Dendritic cell treated with granulocyte-macrophage colony-stimulating factor and Interleukin-4, amounts not matched to agents 40 ng/mL and 50 ng/mL, for 4 days (primary cell): ENCODE measurements around the gene ZNF770.
"Not testable (repeated sequence)": the region's sequence is repeated elsewhere in the genome, so short reads cannot be mapped to it uniquely, and the experiment has no call there.

Experiments
- H3K27ac Mint-ChIP-seq: one replicate; pipeline ENCODE4 v1.8.0; 2022; ENCODE audit warnings: mild to moderate bottlenecking, mixed read lengths
- H3K27me3 Mint-ChIP-seq: one replicate; pipeline ENCODE4 v1.8.0; 2022; ENCODE audit warnings: mild to moderate bottlenecking, mixed read lengths
- H3K36me3 Mint-ChIP-seq: one replicate; pipeline ENCODE4 v1.8.0; 2022; ENCODE audit warnings: low read depth, mixed read lengths
- H3K4me1 Mint-ChIP-seq: one replicate; pipeline ENCODE4 v1.8.0; 2022; ENCODE audit warnings: low read depth, mixed read lengths
- H3K4me3 Mint-ChIP-seq: one replicate; pipeline ENCODE4 v1.8.0; 2022; ENCODE audit warnings: mild to moderate bottlenecking, moderate library complexity, mixed read lengths
- H3K9me3 Mint-ChIP-seq: one replicate; pipeline ENCODE4 v1.8.0; 2022; ENCODE audit warnings: mixed read lengths
- intact Hi-C: fragments of 100-400 bp; cut with micrococcal nuclease; formaldehyde crosslinking; loops from one replicate; pipeline ENCODE4 v1.15.0; 2022

The ZNF770 gene

GRCh38 chr15:34993877-34994276 lies 5.8 kb upstream of the ZNF770 start:
- Mint-ChIP-seq H3K4me3 (no peak overlapping the region), H3K9me3 (no peaks in the 10 kb centered on the region), H3K27me3 (peaks cover 12% of the 10 kb centered on the region), H3K36me3 (no peaks in the 10 kb centered on the region), H3K4me1 (no peaks in the 10 kb centered on the region), H3K27ac (no peak overlapping the region)
- intact Hi-C loops, result no loop called here

- Mint-ChIP-seq H3K27ac (no peak overlapping the region), H3K4me3 (no peak overlapping the region), H3K9me3 (no peaks in the 10 kb centered on the region), H3K4me1 (no peaks in the 10 kb centered on the region), H3K36me3 (peaks cover 2% of the 10 kb centered on the region), H3K27me3 (peaks cover 12% of the 10 kb centered on the region)
- intact Hi-C loops, result no loop called here
Measured at GRCh38 chr15:34993412-34993811, 5.3 kb upstream of the ZNF770 start.

GRCh38 chr15:34987609-34988026 lies 469 bp downstream of the ZNF770 start:
- H3K27ac Mint-ChIP-seq, result peak overlapping the region; percentile 100
- H3K4me1 Mint-ChIP-seq, result peaks cover 25% of the 10 kb centered on the region
- peak overlapping the region; percentile 93 for H3K4me3 Mint-ChIP-seq
- peaks cover 5% of the 10 kb centered on the region for H3K27me3 Mint-ChIP-seq
- no peaks in the 10 kb centered on the region for H3K9me3 Mint-ChIP-seq
- intact Hi-C loops, result loop anchor here (2.0 to 5.0 kb wide), 2 partner anchors 19 to 560 kb away; partner anchors contain the start of genes AQR and DPH6
- peaks cover 30% of the 10 kb centered on the region for H3K36me3 Mint-ChIP-seq

GRCh38 chr15:34986771-34987480 lies 1.2 kb downstream of the ZNF770 start:
- Mint-ChIP-seq H3K9me3 (no peaks in the 10 kb centered on the region), H3K27me3 (no peaks in the 10 kb centered on the region), H3K27ac (peak overlapping the region; percentile 100), H3K4me1 (peaks cover 25% of the 10 kb centered on the region), H3K36me3 (peaks cover 37% of the 10 kb centered on the region), H3K4me3 (peak overlapping the region; percentile 93)
- intact Hi-C loops, result loop anchor here (5.0 kb wide), 1 partner anchor 560 kb away; the partner anchor contains the start of gene DPH6

GRCh38 chr15:34986326-34986725 lies 1.8 kb downstream of the ZNF770 start:
- intact Hi-C loops, result loop anchor here (5.0 kb wide), 1 partner anchor 561 kb away; the partner anchor contains the start of gene DPH6
- peaks cover 25% of the 10 kb centered on the region for H3K4me1 Mint-ChIP-seq
- no peak overlapping the region for H3K27ac Mint-ChIP-seq
- peaks cover 43% of the 10 kb centered on the region for H3K36me3 Mint-ChIP-seq
- peak overlapping the region; percentile 93 for H3K4me3 Mint-ChIP-seq
- H3K9me3 Mint-ChIP-seq, result no peaks in the 10 kb centered on the region
- H3K27me3 Mint-ChIP-seq, result no peaks in the 10 kb centered on the region

- Mint-ChIP-seq H3K4me3 (no peak overlapping the region), H3K36me3 (peaks cover 46% of the 10 kb centered on the region), H3K9me3 (no peaks in the 10 kb centered on the region), H3K4me1 (peaks cover 25% of the 10 kb centered on the region), H3K27ac (peak overlapping the region; percentile 15), H3K27me3 (no peaks in the 10 kb centered on the region)
- intact Hi-C loops, result loop anchor here (5.0 kb wide), 1 partner anchor 562 kb away; the partner anchor contains the start of gene DPH6
Measured at GRCh38 chr15:34984889-34985630, 3.0 kb downstream of the ZNF770 start.

GRCh38 chr15:34976743-34977142 lies 11.3 kb downstream of the ZNF770 start:
- intact Hi-C loops, result no loop called here
- peaks cover 19% of the 10 kb centered on the region for H3K36me3 Mint-ChIP-seq
- no peaks in the 10 kb centered on the region for H3K4me1 Mint-ChIP-seq
- no peak overlapping the region for H3K4me3 Mint-ChIP-seq
- no peaks in the 10 kb centered on the region for H3K27me3 Mint-ChIP-seq
- no peaks in the 10 kb centered on the region for H3K9me3 Mint-ChIP-seq
- no peak overlapping the region for H3K27ac Mint-ChIP-seq

GRCh38 chr15:34976073-34976472 lies 12.0 kb downstream of the ZNF770 start:
- Mint-ChIP-seq H3K9me3 (no peaks in the 10 kb centered on the region), H3K4me3 (no peak overlapping the region), H3K4me1 (no peaks in the 10 kb centered on the region), H3K27ac (no peak overlapping the region), H3K36me3 (peaks cover 12% of the 10 kb centered on the region), H3K27me3 (no peaks in the 10 kb centered on the region)
- intact Hi-C loops, result no loop called here

GRCh38 chr15:34973512-34973911 lies 14.6 kb downstream of the ZNF770 start:
- H3K4me1 Mint-ChIP-seq, result peaks cover 11% of the 10 kb centered on the region
- no peak overlapping the region for H3K4me3 Mint-ChIP-seq
- no peak overlapping the region for H3K27ac Mint-ChIP-seq
- H3K36me3 Mint-ChIP-seq, result peaks cover 22% of the 10 kb centered on the region
- H3K9me3 Mint-ChIP-seq, result no peaks in the 10 kb centered on the region
- intact Hi-C loops, result no loop called here
- no peaks in the 10 kb centered on the region for H3K27me3 Mint-ChIP-seq

- intact Hi-C loops, H3K9me3 Mint-ChIP-seq, H3K27me3 Mint-ChIP-seq: not testable (repeated sequence)
- H3K27ac Mint-ChIP-seq, result peak overlapping the region; percentile 95
- H3K4me3 Mint-ChIP-seq, result peak overlapping the region; percentile 99
- peaks cover 33% of the 10 kb centered on the region for H3K36me3 Mint-ChIP-seq
- peaks cover 41% of the 10 kb centered on the region for H3K4me1 Mint-ChIP-seq
Measured at GRCh38 chr15:34970098-34970643, 17.9 kb downstream of the ZNF770 start.

- peaks cover 42% of the 10 kb centered on the region for H3K4me1 Mint-ChIP-seq
Measured at GRCh38 chr15:34969340-34970097, 18.6 kb downstream of the ZNF770 start, which contains the start of gene AQR. AQR (minus strand) TSS chr15:34969742; CDS start chr15:34969613, 129 bp downstream.

GRCh38 chr15:34964277-34964676 lies 23.8 kb downstream of the ZNF770 start:
- peaks cover 63% of the 10 kb centered on the region for H3K36me3 Mint-ChIP-seq
- intact Hi-C loops, result loop anchor here (10.0 kb wide), 1 partner anchor 739 kb away; the partner anchor contains the start of gene EMC4
- H3K4me1 Mint-ChIP-seq, result peaks cover 46% of the 10 kb centered on the region
- H3K27me3 Mint-ChIP-seq, result no peaks in the 10 kb centered on the region
- H3K4me3 Mint-ChIP-seq, result no peak overlapping the region
- no peak overlapping the region for H3K27ac Mint-ChIP-seq
- H3K9me3 Mint-ChIP-seq, result no peaks in the 10 kb centered on the region

More at GRCh38 chr15:34969340-34970097, 18.6 kb downstream of the ZNF770 start, which contains the start of gene AQR:
- Mint-ChIP-seq H3K4me3 (peak within 1 kb of the TSS; percentile 99), H3K27ac (peak within 1 kb of the TSS; percentile 95), H3K9me3 (no peaks in the 10 kb centered on the region), H3K27me3 (no peaks in the 10 kb centered on the region), H3K36me3 (peaks cover 35% of the 10 kb centered on the region)
- intact Hi-C loops, result loop anchor here (2.0 to 10.0 kb wide), 2 partner anchors 19 to 745 kb away; partner anchors contain the start of genes EMC4 and ZNF770

- Mint-ChIP-seq H3K27ac (no peak overlapping the region), H3K4me3 (no peak overlapping the region), H3K36me3 (peaks cover 72% of the 10 kb centered on the region), H3K4me1 (no peaks in the 10 kb centered on the region), H3K27me3 (no peaks in the 10 kb centered on the region), H3K9me3 (no peaks in the 10 kb centered on the region)
- intact Hi-C loops, result no loop called here
Measured at GRCh38 chr15:34953851-34954250, 34.2 kb downstream of the ZNF770 start.
